Activated naive CD4-positive, alpha-beta T cell (primary cell): ENCODE data around the gene PDGFB.

Source experiments
- DNase-seq, 4 experiments: peaks; one replicate each; lab custom pipeline; 2025; lab: John Stamatoyannopoulos, UW

The PDGFB gene

DNA sequence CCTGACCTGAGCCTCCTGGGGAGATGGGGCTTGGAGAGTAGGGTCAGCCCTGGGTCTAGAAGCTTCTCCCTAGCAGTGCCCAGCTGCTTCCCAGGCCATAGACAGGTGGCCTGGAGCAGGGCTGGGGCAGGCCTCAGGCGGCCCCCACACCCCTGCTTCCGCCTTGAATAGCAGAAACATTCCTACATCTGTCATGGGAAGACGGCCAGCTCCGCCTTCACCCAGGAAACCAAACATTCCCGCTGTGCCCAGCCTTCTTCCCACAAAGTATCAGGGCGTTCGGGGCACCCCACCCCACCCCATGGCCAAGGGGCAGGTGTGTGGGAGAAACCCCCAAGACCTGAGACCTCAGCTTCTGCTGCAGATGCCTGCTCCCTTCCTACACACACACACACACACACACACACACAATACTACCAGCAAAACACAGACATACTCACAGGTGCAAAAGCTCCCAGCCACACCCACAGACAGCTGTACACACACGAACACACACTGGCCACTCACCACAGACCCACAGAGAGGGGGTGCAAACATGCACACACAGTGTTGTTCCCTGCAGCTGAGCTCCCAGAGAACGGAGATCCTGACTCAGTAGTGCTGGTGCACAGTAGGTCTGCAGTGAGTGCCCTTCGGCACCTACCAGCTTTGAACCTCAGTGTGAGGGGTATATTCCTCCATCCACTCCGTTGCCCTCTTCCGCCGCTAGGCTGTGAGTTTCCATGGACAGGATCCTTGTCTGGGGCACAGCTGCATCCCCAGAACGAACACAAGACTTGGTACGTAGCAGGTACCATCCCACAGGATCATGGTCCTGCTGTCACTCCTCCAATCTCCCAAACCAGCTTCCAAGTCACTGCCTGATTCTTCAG, 37.4 kb downstream of the PDGFB start:
- no peak for DNase-seq

DNA sequence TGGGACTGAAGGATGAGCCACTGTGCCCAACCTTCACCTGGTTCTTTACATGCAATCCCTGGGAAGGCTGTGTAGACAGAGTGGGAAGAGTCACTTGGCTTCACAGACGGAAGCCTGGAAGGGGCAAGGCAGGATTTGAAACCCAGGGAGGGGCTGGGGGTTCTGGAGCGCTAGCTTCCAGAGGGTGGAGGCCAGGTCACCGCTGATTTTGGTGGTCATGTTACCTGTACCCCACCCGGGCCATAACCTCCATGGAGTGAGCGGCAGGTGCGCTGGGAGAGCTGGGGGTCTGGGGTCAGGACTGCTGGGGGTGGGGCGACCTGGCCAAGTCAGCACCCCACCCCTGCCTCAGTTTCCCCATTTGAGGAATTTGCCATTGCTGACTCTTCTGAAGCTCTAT, 38.3 kb downstream of the PDGFB start:
- no peak for DNase-seq

DNA sequence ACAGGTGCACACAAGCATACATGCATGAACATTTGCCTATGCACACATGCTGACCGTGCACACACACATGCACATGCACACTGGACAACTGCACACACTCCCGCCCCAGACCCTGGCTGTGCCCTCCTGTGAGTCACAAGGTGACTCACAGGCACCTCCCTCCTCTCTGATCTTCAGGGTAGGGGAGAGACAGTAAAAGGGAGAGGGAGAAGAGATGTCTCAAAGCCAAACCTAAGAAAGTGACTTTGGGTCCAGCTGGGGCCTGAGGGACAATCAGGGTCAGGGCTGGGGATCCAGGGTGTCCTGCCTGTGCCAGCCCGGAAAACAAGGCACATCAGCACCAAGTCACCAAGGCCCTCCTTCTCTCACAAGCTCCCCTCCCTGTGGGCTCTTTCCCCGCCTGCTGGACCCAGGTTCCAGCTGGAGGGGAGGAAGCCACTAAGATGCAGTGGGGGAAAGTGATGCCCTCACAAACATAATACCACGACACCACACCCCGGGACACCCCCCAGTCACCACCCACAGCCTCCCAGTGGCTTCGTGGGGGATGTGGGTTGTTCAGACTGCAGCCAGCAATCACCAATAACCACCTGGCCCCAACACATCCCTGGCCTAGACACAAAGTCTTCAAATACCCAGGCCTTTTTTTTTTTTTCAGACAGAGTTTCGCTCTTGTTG, 39.3 kb downstream of the PDGFB start:
- DNase-seq = no peak

DNA sequence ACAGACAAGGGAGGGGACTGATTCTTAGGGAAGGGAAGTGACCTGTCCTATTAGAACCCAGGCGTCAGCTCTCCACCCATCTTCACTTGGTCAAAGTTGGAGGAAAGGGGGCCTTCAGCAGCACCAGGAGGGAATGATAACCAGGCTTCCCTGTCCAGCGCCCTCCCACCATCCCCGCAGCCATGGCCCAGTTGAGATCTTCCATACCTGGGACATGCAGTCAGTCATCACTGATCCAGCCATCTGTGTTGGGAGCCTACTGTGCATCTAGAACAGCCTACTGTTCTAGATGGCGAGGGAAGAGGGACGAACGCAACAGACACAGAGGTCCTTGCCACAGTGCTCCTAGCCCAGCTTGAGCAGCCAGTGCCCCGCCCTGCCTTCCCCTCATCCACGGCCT, 40.6 kb downstream of the PDGFB start:
- no peak for DNase-seq

DNA sequence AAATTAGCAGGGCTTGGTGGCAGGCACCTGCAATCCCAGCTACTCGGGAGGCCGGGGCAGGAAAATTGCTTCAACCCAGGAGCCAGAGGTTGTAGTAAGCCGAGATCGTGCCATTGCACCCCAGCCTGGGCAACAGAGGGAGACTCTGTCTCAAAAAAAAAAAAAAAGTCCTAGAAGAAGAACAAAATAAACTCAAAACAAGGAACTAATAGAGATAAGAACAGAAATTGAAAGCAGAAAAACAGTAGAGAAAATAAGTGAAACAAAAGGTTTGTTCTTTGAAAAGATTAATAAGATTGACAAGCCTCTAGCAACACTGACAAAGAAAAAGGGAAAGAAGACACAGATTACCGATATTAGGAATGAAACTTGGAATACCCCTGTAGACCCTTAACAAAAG, 47.2 kb downstream of the PDGFB start:
- no peak for DNase-seq

DNA sequence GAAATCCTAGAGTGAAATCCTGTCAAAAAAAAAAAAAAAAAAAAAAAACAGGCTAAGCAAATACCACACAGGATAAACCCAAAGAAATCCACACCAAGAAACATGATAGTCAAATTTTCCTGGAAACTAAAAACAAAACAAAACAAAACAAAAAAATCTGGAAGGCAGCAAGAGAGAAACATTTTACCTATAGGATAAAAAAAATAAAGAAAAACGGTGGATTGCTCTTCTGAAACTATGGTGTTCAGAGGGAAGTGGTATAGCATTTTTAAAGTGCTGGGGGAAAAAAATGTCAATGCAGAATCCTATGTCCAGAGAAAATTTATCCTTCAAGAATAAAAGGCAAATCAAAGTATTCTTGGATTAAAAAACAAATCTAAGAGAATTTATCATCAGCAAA, 50.7 kb downstream of the PDGFB start:
- DNase-seq = no peak

DNA sequence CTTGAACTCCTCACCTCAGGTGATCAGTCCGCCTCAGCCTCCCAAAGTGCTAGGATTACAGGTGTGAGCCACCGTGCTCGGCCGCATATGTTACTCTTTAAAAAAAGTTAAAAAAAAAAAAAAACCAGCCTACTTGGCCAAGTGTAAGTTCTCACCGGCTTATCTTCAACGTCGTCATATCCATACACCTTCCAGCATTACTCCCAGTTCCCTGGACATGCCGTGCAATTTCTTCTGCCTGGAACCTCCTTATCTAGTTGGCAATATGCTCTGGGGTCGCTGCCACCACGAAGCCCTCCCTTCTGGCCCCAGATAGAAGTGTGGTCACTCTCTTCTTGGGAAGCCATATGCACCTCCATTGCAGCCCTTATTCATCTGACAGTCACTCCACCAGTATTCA, 56.0 kb downstream of the PDGFB start:
- no peak for DNase-seq

DNA sequence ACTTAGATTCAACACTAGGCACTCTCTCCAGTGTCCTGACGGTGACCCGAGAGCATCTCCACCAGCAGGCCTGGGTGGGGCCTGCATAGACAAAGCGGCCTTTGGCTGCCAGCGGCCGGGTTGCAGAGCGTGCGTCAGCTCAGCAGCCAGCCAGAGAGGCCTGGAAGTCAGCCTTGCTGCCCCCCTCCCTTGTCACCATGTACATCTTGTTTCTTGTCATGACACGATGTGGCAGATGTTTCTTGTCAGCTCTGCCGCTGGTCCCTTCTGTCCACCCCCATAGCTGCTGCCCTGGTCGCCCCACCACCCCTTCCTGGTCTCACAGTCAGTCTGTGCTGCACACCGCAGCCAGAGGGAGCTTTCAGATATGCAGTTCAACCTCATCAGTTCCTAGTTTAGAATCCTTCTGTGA, 59.2 kb downstream of the PDGFB start:
- no peak for DNase-seq

DNA sequence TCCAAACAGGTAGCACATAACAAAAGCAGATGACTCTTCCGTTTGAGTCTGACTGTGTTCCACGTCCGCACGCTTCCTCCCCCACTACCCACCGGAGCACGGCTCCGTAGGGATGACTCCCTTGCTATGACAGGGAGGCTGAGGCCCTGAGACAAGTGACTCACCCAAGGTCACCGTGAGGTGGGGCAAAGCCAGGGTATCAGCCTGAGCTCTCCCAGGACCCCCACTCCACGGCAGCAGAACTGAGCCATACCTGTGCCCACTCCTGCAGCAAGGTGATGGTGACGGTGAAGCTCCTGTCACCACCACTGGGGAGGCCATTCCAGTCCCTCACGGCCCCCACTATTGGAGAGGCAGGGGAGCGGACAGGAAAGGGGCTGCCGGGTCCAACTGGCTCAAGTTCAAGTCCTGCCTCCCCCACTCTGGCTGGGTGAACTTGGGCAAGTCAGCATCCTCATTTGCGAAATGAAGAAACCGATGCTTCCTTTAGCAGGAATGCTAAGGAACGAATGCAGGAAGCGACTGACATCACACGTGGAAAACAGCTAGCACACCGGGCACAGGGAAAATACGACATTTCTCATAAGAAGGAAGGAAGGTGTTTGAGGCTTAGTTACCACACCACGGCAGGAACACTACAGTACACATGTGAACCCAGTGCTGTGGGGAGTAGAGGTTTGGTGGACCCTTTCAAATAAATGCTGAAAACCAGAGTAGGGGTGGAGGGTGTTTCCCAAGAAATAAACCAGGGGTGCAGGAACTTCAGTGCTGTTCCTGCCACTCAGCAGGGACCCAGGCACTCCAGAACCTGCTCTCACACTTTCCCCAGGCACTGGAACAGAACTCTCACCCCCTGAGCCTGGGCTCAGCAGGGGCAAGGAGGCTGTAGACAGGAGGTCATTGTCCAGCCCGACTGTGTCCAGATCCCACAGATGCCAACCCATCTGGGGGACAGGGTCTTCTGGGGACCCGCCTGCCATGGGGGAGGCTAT, 59.9 kb downstream of the PDGFB start:
- DNase-seq = no peak

DNA sequence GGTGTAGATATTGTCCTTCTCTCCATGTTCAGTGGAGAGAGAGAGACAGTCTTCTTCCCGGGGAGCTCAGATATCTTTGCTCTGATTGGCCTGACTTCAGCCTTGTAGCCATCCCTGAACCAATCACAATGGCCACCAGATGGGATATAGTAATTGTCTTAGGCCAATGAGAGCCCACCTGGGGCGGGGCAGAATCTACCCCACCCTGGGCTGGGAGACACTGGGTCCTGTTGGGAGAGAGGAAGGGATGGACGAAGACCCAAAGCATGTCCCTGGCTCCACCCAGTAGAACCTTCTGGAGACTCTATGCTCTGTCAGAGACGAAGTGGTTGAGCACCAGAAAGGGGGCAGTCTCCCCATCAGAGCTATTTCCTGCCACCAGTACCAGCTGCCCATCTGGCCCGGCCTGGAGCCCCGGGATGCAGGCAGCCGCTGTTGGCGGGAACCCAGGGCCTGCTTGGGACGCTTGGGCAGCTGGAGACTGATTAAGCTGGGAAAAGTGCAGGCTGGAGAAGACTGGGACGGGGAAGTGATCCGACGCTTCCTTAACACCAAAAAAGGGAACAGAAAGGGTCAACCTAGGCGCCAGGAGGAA, 60.7 kb downstream of the PDGFB start:
- DNase-seq = no peak

DNA sequence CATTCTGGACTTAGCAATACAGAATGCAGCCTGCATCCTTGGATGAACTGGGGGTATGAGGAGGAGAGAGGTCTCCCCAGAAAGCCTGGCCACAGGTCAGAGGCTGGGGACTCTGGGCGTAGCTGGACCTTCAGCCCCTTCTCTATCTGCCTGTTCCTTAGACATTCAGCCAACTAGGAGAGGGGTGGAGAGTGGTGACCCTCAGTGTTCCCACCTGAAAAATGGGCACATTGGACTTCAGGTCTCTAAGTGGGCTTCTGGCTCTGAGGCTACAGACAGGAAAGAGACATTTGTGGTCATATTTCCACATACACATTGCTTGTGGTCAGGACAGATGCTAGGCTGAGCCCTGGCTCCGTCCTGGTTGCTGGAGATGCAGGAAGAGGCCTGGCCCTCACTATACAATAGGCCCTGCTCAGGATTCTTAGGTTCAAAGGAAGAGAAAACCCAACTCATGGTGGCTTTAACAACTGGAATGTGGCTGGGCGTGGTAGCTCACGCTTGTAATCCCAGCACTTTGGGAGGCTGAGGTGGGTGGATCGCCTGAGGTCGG, 62.2 kb downstream of the PDGFB start:
- DNase-seq = no peak

DNA sequence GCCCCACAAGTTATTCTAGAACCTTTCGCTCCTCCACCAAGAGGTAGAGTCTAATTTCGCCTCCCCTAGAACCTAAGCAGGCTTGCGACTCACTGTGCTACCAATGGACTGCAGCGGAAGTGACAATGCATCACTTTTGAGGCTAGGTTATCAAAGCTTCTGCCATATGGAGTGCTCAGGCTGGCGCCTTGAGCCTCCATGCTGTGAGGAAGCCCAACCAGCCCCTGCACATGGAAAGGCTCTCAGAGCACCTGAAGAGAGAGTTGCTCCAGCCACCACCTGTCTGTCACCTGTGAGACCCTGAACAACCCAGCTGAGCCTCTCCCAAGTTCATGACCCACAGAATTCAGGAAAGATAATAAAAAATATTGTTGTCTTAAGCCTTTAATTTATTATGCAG, 63.0 kb downstream of the PDGFB start:
- DNase-seq = no peak

DNA sequence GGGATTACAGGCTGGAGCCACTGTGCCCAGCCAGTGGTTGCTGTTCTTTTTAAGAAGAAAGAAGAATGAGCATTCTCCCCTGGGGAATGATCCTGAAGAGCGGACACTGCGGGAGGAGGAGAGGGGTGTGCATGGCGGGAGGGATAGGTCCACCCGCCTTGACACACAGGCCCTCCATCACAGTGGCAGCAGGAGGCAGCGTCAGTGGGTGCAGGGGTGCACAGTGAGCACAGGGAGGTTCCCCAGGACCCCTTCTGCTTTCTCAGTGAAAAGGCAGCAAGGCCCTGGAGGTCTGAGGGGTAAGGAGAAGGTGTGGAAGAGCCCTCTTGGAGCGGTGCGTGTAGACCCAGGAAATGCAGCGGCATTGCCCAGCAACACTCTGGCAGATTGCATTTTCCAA, 63.4 kb downstream of the PDGFB start:
- DNase-seq = no peak

DNA sequence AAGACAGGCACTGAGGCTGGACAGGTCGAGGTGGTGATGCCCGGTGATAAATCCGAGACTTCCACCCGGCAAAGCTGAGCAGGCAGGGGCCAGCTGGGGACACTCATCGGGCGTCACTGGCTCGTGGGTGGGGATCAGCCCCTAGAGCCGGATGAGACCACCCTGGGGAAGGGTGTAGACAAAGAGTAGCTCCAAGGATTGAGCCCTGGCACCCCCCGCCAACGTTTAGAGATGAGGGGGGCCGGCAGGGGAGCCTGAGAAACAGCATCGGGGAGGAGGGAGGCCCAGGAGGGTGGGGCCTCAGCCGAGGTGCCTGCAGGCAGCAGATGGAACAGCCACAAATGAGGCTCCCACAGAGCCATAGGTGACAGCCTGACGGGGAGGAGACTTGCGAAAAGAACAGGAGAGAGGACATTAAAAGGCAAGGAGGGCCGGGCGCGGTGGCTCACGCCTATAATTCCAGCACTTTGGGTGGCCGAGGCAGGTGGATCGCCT, 64.9 kb downstream of the PDGFB start:
- DNase-seq = no peak

DNA sequence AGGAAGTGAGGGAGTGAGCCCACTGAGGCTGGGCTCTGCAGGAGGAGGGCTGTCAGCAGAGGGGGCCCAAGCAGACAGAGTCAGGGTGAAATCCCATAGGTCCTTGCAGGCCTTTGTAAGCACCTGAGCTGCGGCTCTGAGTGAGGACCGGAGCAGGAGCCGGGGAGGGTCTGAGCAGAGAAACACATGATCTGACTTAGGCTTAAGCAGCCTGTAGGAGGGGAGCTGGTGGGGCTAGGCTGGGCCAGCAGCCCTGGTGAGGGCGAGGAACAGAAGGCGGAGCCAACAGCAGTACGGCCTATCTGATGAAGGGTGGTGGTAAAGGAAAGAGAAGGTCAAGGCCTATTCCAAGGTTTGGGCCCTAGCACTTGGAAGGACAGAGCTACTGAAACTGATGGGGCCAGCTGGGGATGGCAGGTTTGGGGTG, 65.4 kb downstream of the PDGFB start:
- no peak for DNase-seq

DNA sequence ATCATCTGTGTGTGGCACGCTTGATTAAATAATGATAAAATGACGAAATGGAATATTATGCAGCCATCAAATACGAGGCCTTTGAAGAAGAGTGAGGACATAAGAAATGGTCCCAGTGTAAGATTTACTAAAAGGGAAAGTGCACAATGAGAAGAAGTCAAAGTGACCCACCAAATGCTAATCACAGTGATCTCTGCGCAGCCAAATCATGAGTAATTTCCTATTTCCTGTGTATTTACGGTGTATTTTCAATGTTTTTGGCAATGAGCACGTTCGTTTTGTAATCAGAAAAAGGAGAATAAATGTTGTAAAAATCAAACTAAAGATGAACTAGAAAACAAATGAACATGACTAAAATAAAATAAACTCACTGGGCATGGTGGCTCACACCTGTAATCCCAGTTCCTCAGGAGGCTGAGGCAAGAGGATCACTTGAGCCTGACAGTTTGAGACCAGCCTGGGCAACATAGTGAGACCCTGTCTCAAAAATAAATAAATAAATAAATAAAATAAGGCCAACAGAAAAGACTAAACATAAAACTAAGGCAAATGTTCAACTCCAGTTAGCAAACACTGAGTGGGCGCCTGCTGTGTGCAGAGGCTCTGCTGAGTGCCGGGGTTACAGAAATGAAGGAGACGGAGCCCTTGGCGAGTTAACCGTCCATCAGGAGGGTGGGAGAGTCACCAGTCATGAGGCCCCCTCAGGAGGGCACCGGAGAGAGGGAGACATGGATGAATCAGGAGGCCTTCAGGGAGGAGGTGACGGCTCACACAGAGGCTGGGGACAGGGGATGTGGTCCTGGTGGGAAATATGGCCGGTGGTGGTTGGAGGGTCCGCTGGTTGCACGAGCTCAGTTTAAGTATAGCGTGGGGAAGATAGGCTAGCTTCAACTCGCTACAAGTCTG, 66.3 kb downstream of the PDGFB start:
- DNase-seq = no peak

DNA sequence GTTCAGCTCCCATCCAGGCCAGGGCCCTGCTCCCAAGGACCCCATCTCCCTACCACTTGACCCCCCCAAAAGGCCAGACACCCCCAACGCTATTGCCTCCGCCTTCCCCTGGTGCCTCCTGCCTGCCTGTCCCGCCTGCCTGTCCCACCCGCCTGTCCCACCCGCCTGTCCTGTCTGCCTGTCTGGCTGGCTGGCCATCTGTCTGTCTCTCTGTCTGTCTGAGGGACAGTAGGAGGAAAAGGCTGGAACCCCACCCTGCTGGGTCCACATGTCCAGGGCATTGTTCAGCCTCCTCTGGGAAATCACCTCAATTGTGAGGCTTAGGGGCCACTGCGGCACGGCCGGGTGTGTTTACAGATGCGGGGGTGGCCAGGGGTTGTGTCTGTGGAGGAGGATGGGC, 67.0 kb downstream of the PDGFB start:
- DNase-seq = no peak

DNA sequence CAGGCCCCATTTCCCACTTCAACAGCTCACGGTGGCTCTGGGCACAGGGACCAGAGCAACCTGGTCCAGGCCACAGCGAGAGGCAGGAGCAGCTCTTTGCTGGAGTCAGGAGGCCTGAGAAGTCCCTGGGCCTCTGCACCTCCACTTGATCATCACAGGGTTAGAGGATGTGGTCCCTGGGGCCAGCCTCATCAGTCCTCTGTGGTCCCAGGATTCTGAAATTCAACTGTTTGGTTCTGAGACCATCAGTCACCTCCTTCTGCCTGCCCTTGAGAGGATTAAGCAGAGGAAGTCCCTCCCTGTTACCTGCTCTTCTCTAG, 67.4 kb downstream of the PDGFB start:
- DNase-seq = no peak

DNA sequence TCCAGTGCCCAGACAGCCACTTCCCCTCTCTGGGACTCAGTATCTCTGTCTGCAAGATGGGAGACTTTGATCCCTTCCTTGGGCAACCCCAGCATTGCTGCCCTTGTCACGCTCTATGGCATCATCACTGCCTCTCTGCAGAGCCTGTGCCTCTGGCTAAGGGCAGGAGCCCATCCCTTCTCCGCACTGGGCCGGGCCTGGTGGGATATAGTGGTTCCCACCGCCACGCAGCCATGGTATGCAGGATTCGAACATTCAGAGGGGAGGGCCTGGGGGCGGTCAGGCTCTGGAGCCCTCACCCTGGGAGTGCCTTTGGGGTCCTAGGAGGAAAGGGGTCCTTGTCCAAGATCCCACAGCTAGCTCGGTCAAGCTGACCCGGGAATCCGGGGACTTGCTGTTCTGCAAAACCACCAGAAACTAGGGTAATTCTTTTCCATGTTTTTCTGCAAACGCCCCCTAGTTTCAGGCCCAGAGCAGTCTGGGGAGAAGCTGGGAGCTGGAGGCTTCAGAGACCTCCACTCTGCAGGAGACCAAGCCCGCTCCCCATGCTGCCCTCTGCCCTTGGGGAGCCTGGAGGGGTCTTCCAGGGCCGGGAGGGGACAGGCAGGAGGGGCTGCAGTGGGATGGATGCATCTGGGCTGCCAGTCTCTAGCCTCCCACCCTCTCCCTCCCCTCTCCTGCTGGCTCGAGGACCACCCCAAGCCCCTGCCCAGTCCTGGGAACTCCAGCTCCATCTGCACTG, 67.9 kb downstream of the PDGFB start:
- DNase-seq = no peak
